Measurements from ENCODE around the gene EPB41L1.

DNA sequence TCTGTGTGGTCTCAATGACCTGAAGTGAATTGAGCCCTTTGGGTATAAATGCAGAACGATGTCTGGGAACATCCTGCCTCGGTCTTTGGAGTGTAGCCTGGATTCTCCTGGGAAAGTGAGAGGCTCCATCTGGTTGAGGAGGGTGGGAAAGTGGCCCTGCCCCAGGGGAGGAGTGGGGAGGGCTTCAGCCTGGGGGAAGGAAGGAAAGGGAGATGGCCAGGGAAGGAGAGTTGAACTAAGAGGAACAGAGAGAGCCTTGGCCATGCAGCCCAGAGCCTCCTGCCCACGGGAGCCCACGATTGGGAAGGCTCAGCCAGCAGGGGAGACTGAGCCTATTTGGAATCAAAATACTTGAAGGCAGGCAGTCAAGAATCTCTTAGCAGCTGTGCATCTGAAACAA, 2.3 kb upstream of the EPB41L1 start:
- TF ChIP-seq FOXK2 (IDR thresholded peaks at IDR 0.05) (no peak), SP1 (IDR thresholded peaks at IDR 0.05) (no peak), FOXM1 (IDR thresholded peaks at IDR 0.05; ENCODE audit: borderline replicate concordance) (no peak), BHLHE40 (IDR thresholded peaks at IDR 0.05; ENCODE audit: borderline replicate concordance) (no peak), PKNOX1 (IDR thresholded peaks at IDR 0.05) (no peak), FOXA1 (IDR thresholded peaks at IDR 0.05) (no peak), L3MBTL2 (conservative IDR thresholded peaks at IDR 0.05) (no peak), LEF1 (IDR thresholded peaks at IDR 0.05; ENCODE audit: borderline replicate concordance) (no peak), ELF4 (IDR thresholded peaks at IDR 0.05) (no peak)
